ENCODE data around the gene DLK1.

GRCh38 chr14:100725587-100726387 lies 905 bp upstream of the DLK1 start:
- TF ChIP-seq CTCF (IDR thresholded peaks at IDR 0.05) (no peak), POLR2A (IDR thresholded peaks at IDR 0.05) (no peak)

All from heart left ventricle (tissue), 13 donors.